Measurements from ENCODE around the gene LAPTM5.
"Not testable (repeated sequence)": the region's sequence is repeated elsewhere in the genome, so short reads cannot be mapped to it uniquely, and the experiment has no call there.

The LAPTM5 gene

DNA sequence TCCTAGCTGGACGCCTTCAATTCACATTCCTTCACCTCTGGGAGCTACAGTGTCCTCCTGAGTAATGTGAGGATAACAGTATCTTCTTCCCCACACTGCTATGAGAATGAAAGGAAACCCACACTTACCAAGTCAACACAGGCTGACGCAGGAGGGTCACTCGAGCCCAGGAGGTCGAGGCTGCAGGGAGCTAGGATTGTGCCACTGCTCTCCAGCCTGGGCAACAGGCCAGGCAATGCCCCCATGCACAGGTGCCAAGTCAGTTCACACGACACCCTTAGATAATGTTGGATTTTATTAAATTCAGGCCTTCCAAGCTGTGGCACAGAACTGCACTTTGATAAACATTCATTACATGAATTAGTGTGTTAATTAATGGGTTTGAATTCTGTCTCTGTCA, 66.1 kb downstream of the LAPTM5 start:
- no peak overlapping the region for H2BK5ac ChIP-seq (ENCODE audit: low read length)
- no peak overlapping the region for H3K4me3 ChIP-seq (ENCODE audit: low read length in 2 of 2)
- H2AFZ ChIP-seq (ENCODE audit: low read length) = no peak overlapping the region
- H3K23ac ChIP-seq (ENCODE audit: low read depth, low read length, poor library complexity) = no peak overlapping the region
- no peak overlapping the region for H3K14ac ChIP-seq (ENCODE audit: low read length)
- no peak overlapping the region for H2AK5ac ChIP-seq (ENCODE audit: low read depth, low read length)
- H3K36me3 ChIP-seq (replicated peaks in 1 of 2; ENCODE audit: control insufficient read depth in 2 of 2, insufficient read depth in 2 of 2, low read length in 2 of 2) = no peaks in the 10 kb centered on the region
- no peak overlapping the region for H2BK15ac ChIP-seq (ENCODE audit: low read length)
- no peak overlapping the region for H2BK120ac ChIP-seq (ENCODE audit: low read depth, low read length)
- peak overlapping the region; percentile 87 for H2BK12ac ChIP-seq (ENCODE audit: low read length)
- H3K27me3 ChIP-seq (ENCODE audit: control insufficient read depth in 3 of 3, insufficient read depth in 3 of 3, low read depth in 1 of 3, low read length in 3 of 3) = peaks cover 0 to 50% (median 0%) of the 10 kb centered on the region in 3 experiments
- H3K9me3 ChIP-seq (replicated peaks in 1 of 2; ENCODE audit: control insufficient read depth in 2 of 2, insufficient read depth in 1 of 2, low read depth in 1 of 2, low read length in 2 of 2) = no peaks in the 10 kb centered on the region
- H3K18ac ChIP-seq (ENCODE audit: low read length) = no peak overlapping the region
- peaks cover 5 to 27% of the 10 kb centered on the region in 2 donors for H3K4me1 ChIP-seq (ENCODE audit: control insufficient read depth in 2 of 2, insufficient read depth in 1 of 2, low read depth in 1 of 2, low read length in 2 of 2)
- no peak overlapping the region for H3K4me2 ChIP-seq (ENCODE audit: insufficient read depth, low read length, poor library complexity, severe bottlenecking)
- no peak overlapping the region for H4K91ac ChIP-seq (ENCODE audit: low read depth, low read length, poor library complexity)
- no peak overlapping the region for H3K4ac ChIP-seq (ENCODE audit: low read length)
- no peak overlapping the region for H3K27ac ChIP-seq (replicated peaks; ENCODE audit: low read length)
- H4K8ac ChIP-seq (ENCODE audit: low read depth, low read length) = no peak overlapping the region
- no peak for DNase-seq (ENCODE audit: low spot score)
- no peaks in the 10 kb centered on the region for H3K79me1 ChIP-seq (ENCODE audit: low read depth, low read length)
- WGBS, 2 donors (ENCODE audit: extremely low coverage in 2 of 2, insufficient read length in 2 of 2, insufficient replicate concordance in 1 of 2) = no CpG with 5 or more reads among the region's 5 CpGs
- H3K9ac ChIP-seq (ENCODE audit: low read depth, low read length, poor library complexity) = no peak overlapping the region

DNA sequence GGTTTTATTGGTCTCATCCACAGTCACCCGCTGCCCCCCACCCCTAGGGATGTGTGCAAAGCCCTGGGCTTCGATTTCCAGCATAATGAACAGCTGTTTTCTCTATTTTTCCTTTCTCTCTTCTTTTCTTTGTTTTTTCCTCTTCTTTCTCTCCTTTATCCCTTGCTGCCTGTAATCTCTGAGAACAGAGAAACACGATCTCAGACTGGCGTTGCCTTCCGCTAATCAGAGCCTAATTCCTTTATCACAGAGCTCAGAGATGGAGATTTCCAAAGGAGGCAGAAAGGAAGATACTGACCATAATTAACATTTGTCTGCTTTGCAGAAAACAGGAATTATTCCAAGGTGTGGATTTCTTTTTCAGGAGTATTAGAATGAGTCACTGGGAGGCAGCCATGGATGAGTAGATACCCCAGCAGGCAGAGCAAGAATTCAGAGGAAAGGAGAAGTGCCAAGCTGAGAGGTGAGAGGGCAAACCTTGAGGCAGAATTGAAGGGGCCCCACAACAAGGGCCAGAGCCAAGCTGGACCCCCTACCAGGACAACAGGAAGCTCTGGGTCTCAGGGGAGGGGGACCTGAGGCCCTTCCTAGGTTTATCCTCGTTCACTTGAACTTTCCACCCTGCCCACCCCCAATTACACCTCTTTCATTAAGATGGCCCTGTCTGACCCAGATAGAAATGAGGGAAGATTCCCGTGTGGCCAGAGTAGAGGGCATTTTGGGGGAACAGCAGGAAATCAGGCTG, 67.5 kb downstream of the LAPTM5 start:
- H3K27ac ChIP-seq (replicated peaks; ENCODE audit: low read length) = peak overlapping the region; percentile 56
- no peak overlapping the region for H2AK5ac ChIP-seq (ENCODE audit: low read depth, low read length)
- no peak overlapping the region for H3K4me3 ChIP-seq (ENCODE audit: low read length in 2 of 2)
- no CpG with 5 or more reads among the region's 7 CpGs for WGBS, 2 donors (ENCODE audit: extremely low coverage in 2 of 2, insufficient read length in 2 of 2, insufficient replicate concordance in 1 of 2)
- H3K4me2 ChIP-seq (ENCODE audit: insufficient read depth, low read length, poor library complexity, severe bottlenecking) = peak overlapping the region; percentile 21
- no peaks in the 10 kb centered on the region for H3K36me3 ChIP-seq (replicated peaks in 1 of 2; ENCODE audit: control insufficient read depth in 2 of 2, insufficient read depth in 2 of 2, low read length in 2 of 2)
- no peak overlapping the region for H4K91ac ChIP-seq (ENCODE audit: low read depth, low read length, poor library complexity)
- no peak overlapping the region for H3K4ac ChIP-seq (ENCODE audit: low read length)
- H2BK120ac ChIP-seq (ENCODE audit: low read depth, low read length) = no peak overlapping the region
- no peak overlapping the region for H4K8ac ChIP-seq (ENCODE audit: low read depth, low read length)
- H3K79me1 ChIP-seq (ENCODE audit: low read depth, low read length) = no peaks in the 10 kb centered on the region
- H3K4me1 ChIP-seq (ENCODE audit: control insufficient read depth in 2 of 2, insufficient read depth in 1 of 2, low read depth in 1 of 2, low read length in 2 of 2) = peaks cover 5 to 35% of the 10 kb centered on the region in 2 donors
- peak overlapping the region; percentile 69 for H3K18ac ChIP-seq (ENCODE audit: low read length)
- peaks cover 0 to 61% (median 0%) of the 10 kb centered on the region in 3 experiments for H3K27me3 ChIP-seq (ENCODE audit: control insufficient read depth in 3 of 3, insufficient read depth in 3 of 3, low read depth in 1 of 3, low read length in 3 of 3)
- H3K23ac ChIP-seq (ENCODE audit: low read depth, low read length, poor library complexity) = no peak overlapping the region
- H3K9ac ChIP-seq (ENCODE audit: low read depth, low read length, poor library complexity) = no peak overlapping the region
- no peaks in the 10 kb centered on the region for H3K9me3 ChIP-seq (replicated peaks in 1 of 2; ENCODE audit: control insufficient read depth in 2 of 2, insufficient read depth in 1 of 2, low read depth in 1 of 2, low read length in 2 of 2)
- H2BK5ac ChIP-seq (ENCODE audit: low read length) = no peak overlapping the region
- no peak overlapping the region for H2BK12ac ChIP-seq (ENCODE audit: low read length)
- no peak overlapping the region for H3K14ac ChIP-seq (ENCODE audit: low read length)
- H2AFZ ChIP-seq (ENCODE audit: low read length) = no peak overlapping the region
- DNase-seq (ENCODE audit: low spot score) = no peak
- H2BK15ac ChIP-seq (ENCODE audit: low read length) = no peak overlapping the region

DNA sequence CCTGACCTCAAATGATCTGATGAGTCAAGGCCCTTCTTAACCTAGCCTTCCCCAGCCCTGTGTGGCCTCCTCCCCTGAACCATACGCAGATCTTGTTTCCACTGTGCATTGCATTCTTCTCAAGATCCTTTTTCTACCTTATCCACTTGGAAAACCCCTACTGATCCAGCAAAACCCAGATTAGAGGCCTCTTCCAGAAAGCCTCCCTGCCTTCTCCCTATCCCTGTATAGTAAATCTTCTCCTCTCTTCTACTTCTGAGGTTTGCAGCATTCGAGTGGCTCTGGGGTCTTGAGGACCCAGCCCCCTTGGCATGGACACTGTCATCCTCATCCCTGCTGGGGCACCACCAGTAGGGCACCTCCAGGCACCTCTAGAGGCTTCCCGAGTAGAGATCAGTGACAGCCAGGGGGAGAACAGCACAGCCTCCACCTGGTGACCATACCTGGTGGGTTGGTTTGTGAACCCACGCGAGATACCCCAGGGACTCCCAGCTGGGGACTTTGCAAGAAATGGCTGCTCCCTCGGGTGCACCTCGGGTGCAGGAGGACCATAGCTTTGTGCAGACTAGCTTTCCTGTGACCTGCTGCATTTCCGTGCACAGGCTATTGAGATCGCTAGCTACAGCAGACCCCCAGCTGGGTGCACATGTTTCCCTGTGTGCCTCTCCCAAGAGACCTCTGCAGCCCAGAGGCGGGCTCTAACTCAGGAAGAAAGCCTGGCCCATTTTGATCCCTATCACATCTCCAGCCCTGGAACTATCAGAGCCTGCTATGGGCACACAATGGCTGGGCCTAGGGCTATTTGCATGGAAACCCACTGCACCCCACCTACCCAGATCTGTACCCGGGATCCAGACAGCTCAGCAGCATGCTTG, 68.4 kb downstream of the LAPTM5 start:
- peaks cover 5 to 40% of the 10 kb centered on the region in 2 donors for H3K4me1 ChIP-seq (ENCODE audit: control insufficient read depth in 2 of 2, insufficient read depth in 1 of 2, low read depth in 1 of 2, low read length in 2 of 2)
- peak overlapping the region; percentile 44 for H2BK5ac ChIP-seq (ENCODE audit: low read length)
- WGBS, 2 donors (ENCODE audit: extremely low coverage in 2 of 2, insufficient read length in 2 of 2, insufficient replicate concordance in 1 of 2) = no CpG with 5 or more reads among the region's 11 CpGs
- peak overlapping the region; percentile 82 for H2BK15ac ChIP-seq (ENCODE audit: low read length)
- H3K4ac ChIP-seq (ENCODE audit: low read length) = no peak overlapping the region
- peaks cover 0 to 61% (median 4%) of the 10 kb centered on the region in 3 experiments for H3K27me3 ChIP-seq (ENCODE audit: control insufficient read depth in 3 of 3, insufficient read depth in 3 of 3, low read depth in 1 of 3, low read length in 3 of 3)
- H2BK120ac ChIP-seq (ENCODE audit: low read depth, low read length) = no peak overlapping the region
- no peak overlapping the region for H2AFZ ChIP-seq (ENCODE audit: low read length)
- no peak overlapping the region for H4K8ac ChIP-seq (ENCODE audit: low read depth, low read length)
- H3K4me3 ChIP-seq (ENCODE audit: low read length in 2 of 2) = no peak overlapping the region
- H3K4me2 ChIP-seq (ENCODE audit: insufficient read depth, low read length, poor library complexity, severe bottlenecking) = no peak overlapping the region
- H3K79me1 ChIP-seq (ENCODE audit: low read depth, low read length) = no peaks in the 10 kb centered on the region
- H2BK12ac ChIP-seq (ENCODE audit: low read length) = no peak overlapping the region
- H3K18ac ChIP-seq (ENCODE audit: low read length) = peak overlapping the region; percentile 89
- H3K23ac ChIP-seq (ENCODE audit: low read depth, low read length, poor library complexity) = peak overlapping the region; percentile 48
- H3K9ac ChIP-seq (ENCODE audit: low read depth, low read length, poor library complexity) = no peak overlapping the region
- no peak for DNase-seq (ENCODE audit: low spot score)
- H3K14ac ChIP-seq (ENCODE audit: low read length) = peak overlapping the region; percentile 14
- H4K91ac ChIP-seq (ENCODE audit: low read depth, low read length, poor library complexity) = no peak overlapping the region
- no peaks in the 10 kb centered on the region for H3K9me3 ChIP-seq (replicated peaks in 1 of 2; ENCODE audit: control insufficient read depth in 2 of 2, insufficient read depth in 1 of 2, low read depth in 1 of 2, low read length in 2 of 2)
- H3K27ac ChIP-seq (replicated peaks; ENCODE audit: low read length) = peak overlapping the region; percentile 56
- H3K36me3 ChIP-seq (replicated peaks in 1 of 2; ENCODE audit: control insufficient read depth in 2 of 2, insufficient read depth in 2 of 2, low read length in 2 of 2) = no peaks in the 10 kb centered on the region
- H2AK5ac ChIP-seq (ENCODE audit: low read depth, low read length) = peak overlapping the region; percentile 47

DNA sequence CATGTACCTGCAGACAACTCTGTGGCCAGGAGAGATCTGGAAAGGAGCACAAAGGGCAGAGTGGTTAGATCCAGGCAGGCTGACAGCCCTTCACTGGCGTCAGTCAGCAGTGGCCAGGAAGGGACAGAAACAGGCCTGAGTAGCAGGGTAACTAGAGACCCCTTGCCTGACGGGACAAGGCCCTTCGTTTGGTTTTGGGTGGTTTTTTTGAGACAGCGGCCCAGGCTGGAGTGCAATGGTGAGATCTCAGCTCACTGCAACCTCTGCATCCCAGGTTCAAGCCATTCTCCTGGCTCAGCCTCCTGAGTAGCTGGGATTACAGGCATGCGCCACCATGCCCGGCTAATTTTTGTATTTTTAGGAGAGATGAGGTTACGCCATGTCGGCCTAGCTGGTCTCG, 69.1 kb downstream of the LAPTM5 start:
- Histone ChIP-seq H2BK5ac (ENCODE audit: low read length) (peak overlapping the region; percentile 43), H3K18ac (ENCODE audit: low read length) (peak overlapping the region; percentile 68), H3K27me3 (ENCODE audit: control insufficient read depth in 3 of 3, insufficient read depth in 3 of 3, low read depth in 1 of 3, low read length in 3 of 3) (peaks cover 0 to 66% (median 4%) of the 10 kb centered on the region in 3 experiments), H2AK5ac (ENCODE audit: low read depth, low read length) (peak overlapping the region; percentile 47), H3K4me1 (ENCODE audit: control insufficient read depth in 2 of 2, insufficient read depth in 1 of 2, low read depth in 1 of 2, low read length in 2 of 2) (peaks cover 5 to 40% of the 10 kb centered on the region in 2 donors), H3K4me3 (ENCODE audit: low read length in 2 of 2) (peak overlapping the region in 1 of 2 donors; percentile 10), H2BK15ac (ENCODE audit: low read length) (peak overlapping the region; percentile 82)
- not testable (repeated sequence) for H3K27ac ChIP-seq (replicated peaks; ENCODE audit: low read length); H2BK12ac ChIP-seq (ENCODE audit: low read length); H4K91ac ChIP-seq (ENCODE audit: low read depth, low read length, poor library complexity); H3K9me3 ChIP-seq (replicated peaks in 1 of 2; ENCODE audit: control insufficient read depth in 2 of 2, insufficient read depth in 1 of 2, low read depth in 1 of 2, low read length in 2 of 2); DNase-seq (ENCODE audit: low spot score); H3K23ac ChIP-seq (ENCODE audit: low read depth, low read length, poor library complexity); H3K14ac ChIP-seq (ENCODE audit: low read length); H2AFZ ChIP-seq (ENCODE audit: low read length); H4K8ac ChIP-seq (ENCODE audit: low read depth, low read length); H3K4me2 ChIP-seq (ENCODE audit: insufficient read depth, low read length, poor library complexity, severe bottlenecking); H3K4ac ChIP-seq (ENCODE audit: low read length); H3K79me1 ChIP-seq (ENCODE audit: low read depth, low read length); H3K36me3 ChIP-seq (replicated peaks in 1 of 2; ENCODE audit: control insufficient read depth in 2 of 2, insufficient read depth in 2 of 2, low read length in 2 of 2); H3K9ac ChIP-seq (ENCODE audit: low read depth, low read length, poor library complexity); H2BK120ac ChIP-seq (ENCODE audit: low read depth, low read length)
- WGBS, 2 donors (ENCODE audit: extremely low coverage in 2 of 2, insufficient read length in 2 of 2, insufficient replicate concordance in 1 of 2) = no CpG with 5 or more reads among the region's 9 CpGs

Measured in neuronal stem cell (in vitro differentiated cells).